PC-3 (cell line): ENCODE results near the gene THAP7. TPM values are rescaled to one million over a fixed set of nuclear protein-coding genes. Genes with fewer than 3 reads are reported as not detected.
"Not testable (repeated sequence)": the region's sequence is repeated elsewhere in the genome, so short reads cannot be mapped to it uniquely, and the experiment has no call there.

Experiments used
- ATAC-seq: fragments of 200-7000 bp; cut with Tn5 transposase; 2 replicates; pipeline ENCODE4 v1.9.1; 2020; ENCODE audit warnings: mild to moderate bottlenecking, moderate library complexity
- Bru-seq: library from RNA; stranded (reverse); fragments of 400-500 nt; gene quantifications from one replicate; lab custom pipeline; 2021; lab: Mats Ljungman, UMichigan
- BruChase-seq, 2 experiments: library from RNA; stranded (reverse); fragments of 400-500 nt; gene quantifications; one replicate each; lab custom pipeline; 2021; lab: Mats Ljungman, UMichigan
- BruUV-seq: library from RNA; stranded (reverse); fragments of 400-500 nt; replicated peaks from 2 replicates; lab custom pipeline; 2021; lab: Mats Ljungman, UMichigan
- CTCF ChIA-PET: fragments of 300-600 bp; sonication (Branson Sonifier 250); formaldehyde crosslinking; loops from one replicate; lab custom pipeline; 2022; ENCODE audit warnings: antibody characterized with exemption; lab: Charles Lee
- POLR2A ChIA-PET: fragments of 300-600 bp; sonication (Branson Sonifier 250); formaldehyde crosslinking; loops from one replicate; lab custom pipeline; 2022; ENCODE audit warnings: antibody characterized with exemption; ENCODE audit not compliant: unreplicated experiment; lab: Charles Lee
- DNase-seq: peaks from one replicate; pipeline ENCODE4 v3.0.0-alpha.2; 2015
- H2AFZ ChIP-seq: fragments of 300-600 bp; sonication (generic); 2 replicates; pipeline ENCODE4 v1.6.0; 2016; ENCODE audit warnings: antibody characterized with exemption, low read length
- H3F3A ChIP-seq: fragments of 300-600 bp; sonication (generic); one replicate; pipeline ENCODE4 v1.6.0; 2017; ENCODE audit warnings: antibody characterized with exemption, low read length, control low read depth, mild to moderate bottlenecking; ENCODE audit not compliant: unreplicated experiment
- H3K27ac ChIP-seq: fragments of 300-600 bp; sonication (generic); 2 replicates; pipeline ENCODE4 v1.5.1; 2016; ENCODE audit warnings: mild to moderate bottlenecking, low read length
- H3K27me3 ChIP-seq: fragments of 300-600 bp; sonication (generic); 2 replicates; pipeline ENCODE4 v1.6.1; 2016; ENCODE audit warnings: low read length, mixed read lengths
- H3K36me3 ChIP-seq: fragments of 300-600 bp; sonication (generic); 2 replicates; pipeline ENCODE4 v1.6.1; 2016; ENCODE audit warnings: low read depth, mixed run types, low read length, mixed read lengths
- H3K4me1 ChIP-seq: fragments of 300-600 bp; sonication (generic); 2 replicates; pipeline ENCODE4 v1.5.1; 2016; ENCODE audit warnings: low read length; ENCODE audit not compliant: insufficient read depth
- H3K4me2 ChIP-seq: fragments of 300-600 bp; sonication (generic); 2 replicates; pipeline ENCODE4 v1.6.0; 2016; ENCODE audit warnings: low read length
- H3K4me3 ChIP-seq: fragments of 300-600 bp; sonication (generic); 2 replicates; pipeline ENCODE4 v1.5.1; 2016; ENCODE audit warnings: mild to moderate bottlenecking, low read length, mixed read lengths
- H3K79me2 ChIP-seq: fragments of 300-600 bp; sonication (generic); 2 replicates; pipeline ENCODE4 v1.6.1; 2017; ENCODE audit warnings: low read length, mixed read lengths
- H3K9ac ChIP-seq: fragments of 300-600 bp; sonication (generic); 2 replicates; pipeline ENCODE4 v1.6.0; 2016; ENCODE audit warnings: mild to moderate bottlenecking, low read length
- H3K9me2 ChIP-seq: fragments of 300-600 bp; sonication (generic); replicated peaks from 2 replicates; pipeline ENCODE4 v1.6.1; 2016; ENCODE audit warnings: mixed run types, low read length, mixed read lengths
- H3K9me3 ChIP-seq: fragments of 300-600 bp; sonication (generic); 2 replicates; pipeline ENCODE4 v1.6.1; 2016; ENCODE audit warnings: low read length, mixed read lengths
- H4K20me1 ChIP-seq: fragments of 300-600 bp; sonication (generic); 2 replicates; pipeline ENCODE4 v1.6.1; 2016; ENCODE audit warnings: low read length, mixed read lengths
- CTCF ChIP-seq: fragments of 300-600 bp; sonication (generic); conservative IDR thresholded peaks from 2 replicates; pipeline ENCODE4 v1.5.1; 2017; ENCODE audit warnings: antibody characterized with exemption, low read depth, mild to moderate bottlenecking, low read length
- EZH2 ChIP-seq: fragments of 300-600 bp; sonication (generic); IDR thresholded peaks from one replicate; pipeline ENCODE4 v1.6.1; 2017; ENCODE audit warnings: antibody characterized with exemption, mild to moderate bottlenecking, low read length; ENCODE audit not compliant: unreplicated experiment
- EZH2phosphoT487 ChIP-seq: fragments of 300-600 bp; sonication (generic); IDR thresholded peaks from 2 replicates; pipeline ENCODE4 v1.6.1; 2018; ENCODE audit warnings: mild to moderate bottlenecking, antibody characterized with exemption, low read length, borderline replicate concordance
- intact Hi-C: fragments of 100-400 bp; cut with micrococcal nuclease; formaldehyde crosslinking; loops from 2 replicates; pipeline ENCODE4 v1.9.0; 2023
- long read RNA-seq: library from polyadenylated mRNA; unstranded; transcript quantifications from one replicate; pipeline ENCODE4 v2.0.0, GENCODE V29; 2021; ENCODE audit not compliant: unreplicated experiment
- total RNA-seq: library from RNA; depleted of rRNA; stranded (reverse); fragments of >200 nt; gene quantifications from 2 replicates; pipeline ENCODE4 v1.2.3, GENCODE V29; 2014; rRNA removed

The THAP7 gene
- total RNA-seq (43.0 and 44.3 TPM in 2 replicates), Bru-seq, nascent RNA (percentile 71 among the genes with signal in this experiment), BruChase-seq, experiment 1, labeled RNA remaining after a 6-hour chase (percentile 79 among the genes with signal in this experiment), BruChase-seq, experiment 2, labeled RNA remaining after a 2-hour chase (percentile 75 among the genes with signal in this experiment)
- long read RNA-seq, transcript THAP7-208 (3 exons, 1,957 nt) = major isoform, 34 of 62 reads
- long read RNA-seq, transcript THAP7-204 (2 exons, 1,809 nt) = minor isoform, 12 of 62 reads
- long read RNA-seq, partial matches to known transcripts = 0 of 62 reads
- long read RNA-seq, other reads (novel, unspliced or antisense) = 9 of 62 reads

GRCh38 chr22:21001601-21002325, at the start of gene THAP7:
THAP7 (minus strand) TSS chr22:21002118; CDS start chr22:21001911, 207 bp downstream.
- POLR2A ChIA-PET = interaction anchor here (0.6 kb wide), 1 partner anchor 10 kb away, joined by 3 read pairs; no protein-coding TSS in a partner anchor
- peaks cover 36% of the 10 kb centered on the region for H3K79me2 ChIP-seq
- H3K4me2 ChIP-seq = peak within 1 kb of the TSS; percentile 100
- no peaks in the 10 kb centered on the region for H3K27me3 ChIP-seq
- CTCF ChIA-PET = no interaction called here
- no peaks in the 10 kb centered on the region for H3F3A ChIP-seq
- BruUV-seq = no TSS peak
- intact Hi-C loops = no loop called here
- DNase-seq = peak; percentile 91
- H3K36me3 ChIP-seq = peaks cover 6% of the 10 kb centered on the region; the same call in 1 of the 2 replicates
- ATAC-seq = peak; percentile 86
- no peaks in the 10 kb centered on the region for H4K20me1 ChIP-seq
- H3K27ac ChIP-seq = peak within 1 kb of the TSS; percentile 91
- peak within 1 kb of the TSS; percentile 70 for H2AFZ ChIP-seq
- peak within 1 kb of the TSS; percentile 96 for H3K9ac ChIP-seq
- no peak for TF ChIP-seq EZH2
- no peak for TF ChIP-seq EZH2phosphoT487
- TF ChIP-seq CTCF = no peak
- H3K4me3 ChIP-seq = peak within 1 kb of the TSS; percentile 92
- no peaks in the 10 kb centered on the region for H3K9me2 ChIP-seq
- H3K4me1 ChIP-seq = peaks cover 24% of the 10 kb centered on the region
- no peaks in the 10 kb centered on the region for H3K9me3 ChIP-seq

- H3K4me2 ChIP-seq = no peak overlapping the region
- ChIA-PET CTCF (no interaction called here), POLR2A (no interaction called here)
- no peak overlapping the region for H2AFZ ChIP-seq
- H3K4me1 ChIP-seq = no peaks in the 10 kb centered on the region
- H4K20me1 ChIP-seq = no peaks in the 10 kb centered on the region
- no peak overlapping the region for H3K4me3 ChIP-seq
- no peak overlapping the region for H3K9ac ChIP-seq
- H3K79me2 ChIP-seq = no peaks in the 10 kb centered on the region
- ATAC-seq = no peak
- H3F3A ChIP-seq = no peaks in the 10 kb centered on the region
- no peaks in the 10 kb centered on the region for H3K36me3 ChIP-seq
- H3K27me3 ChIP-seq = no peaks in the 10 kb centered on the region
- H3K9me3 ChIP-seq = no peaks in the 10 kb centered on the region
- H3K9me2 ChIP-seq = no peaks in the 10 kb centered on the region
- no peak for DNase-seq
- no TSS peak for BruUV-seq
- TF ChIP-seq EZH2phosphoT487 (no peak), EZH2 (no peak), CTCF (no peak)
- H3K27ac ChIP-seq = no peak overlapping the region
- intact Hi-C loops = no loop called here
Measured at GRCh38 chr22:21051145-21051830, 49.4 kb upstream of the THAP7 start.

GRCh38 chr22:21048965-21049364, 47.0 kb upstream of the THAP7 start:
- ATAC-seq, H4K20me1 ChIP-seq, H3K79me2 ChIP-seq, DNase-seq, H2AFZ ChIP-seq, CTCF ChIA-PET, H3K36me3 ChIP-seq, H3F3A ChIP-seq, H3K9me2 ChIP-seq, H3K9me3 ChIP-seq, BruUV-seq, H3K4me3 ChIP-seq, POLR2A ChIA-PET, H3K9ac ChIP-seq, H3K4me2 ChIP-seq, H3K27me3 ChIP-seq, H3K27ac ChIP-seq, intact Hi-C loops: not testable (repeated sequence)
- peaks cover 12% of the 10 kb centered on the region for H3K4me1 ChIP-seq

GRCh38 chr22:21048448-21048847, 46.5 kb upstream of the THAP7 start:
- H3F3A ChIP-seq, H4K20me1 ChIP-seq, H3K27ac ChIP-seq, H3K79me2 ChIP-seq, H3K4me3 ChIP-seq, ATAC-seq, H3K9ac ChIP-seq, POLR2A ChIA-PET, H3K27me3 ChIP-seq, DNase-seq, BruUV-seq, intact Hi-C loops, H3K9me3 ChIP-seq, CTCF ChIA-PET, H2AFZ ChIP-seq, H3K4me2 ChIP-seq, H3K9me2 ChIP-seq, H3K36me3 ChIP-seq: not testable (repeated sequence)
- peaks cover 17% of the 10 kb centered on the region for H3K4me1 ChIP-seq
